Cardiac muscle cell (in vitro differentiated cells and primary cell): ENCODE measurements around the gene NEDD4L. TPM values are rescaled to one million over a fixed set of nuclear protein-coding genes. Genes with fewer than 3 reads are reported as not detected.

Experiments
- DNase-seq, 2 donors: peaks; one replicate each; pipeline versions ENCODE4 v3.0.0 to v3.0.0-alpha.2; 2010 to 2017; ENCODE audit warnings: low read depth in 1 of 2, low spot score in 1 of 2
- H3K27ac ChIP-seq: fragments of 200-600 bp; sonication (generic); 2 replicates; pipeline ENCODE4 v1.5.1; 2016
- H3K27me3 ChIP-seq: fragments of 200-600 bp; sonication (generic); 2 replicates; pipeline ENCODE4 v1.6.0; 2016; ENCODE audit warnings: control low read depth
- H3K36me3 ChIP-seq: fragments of 200-600 bp; sonication (generic); 2 replicates; pipeline ENCODE4 v1.5.1; 2016; ENCODE audit warnings: control low read depth
- H3K4me1 ChIP-seq: fragments of 200-600 bp; sonication (generic); 2 replicates; pipeline ENCODE4 v1.8.1; 2017; ENCODE audit warnings: low read depth, mild to moderate bottlenecking, mixed run types
- H3K4me3 ChIP-seq: fragments of 200-600 bp; sonication (generic); 2 replicates; pipeline ENCODE4 v1.5.1; 2016; ENCODE audit warnings: mild to moderate bottlenecking
- H3K9me3 ChIP-seq: fragments of 200-600 bp; sonication (generic); 2 replicates; pipeline ENCODE4 v1.5.1; 2017; ENCODE audit warnings: low read depth, mild to moderate bottlenecking, control low read depth
- polyA plus RNA-seq: library from polyadenylated mRNA; unstranded; fragments of >200 nt; fragmentation: Nextera tagmentation; extraction: Ambion mirVana; gene quantifications from 2 replicates; pipeline ENCODE4 v1.2.1, GENCODE V29; 2016
- total RNA-seq: library from RNA; depleted of rRNA; stranded (reverse); fragments of >200 nt; gene quantifications from 2 replicates; pipeline ENCODE4 v1.2.3, GENCODE V29; 2016
- TF ChIP-seq, protein P1 (sequence below): IDR thresholded peaks from 2 replicates; pipeline ENCODE4 v1.5.1; 2012; ENCODE audit warnings: low read depth, mild to moderate bottlenecking, low read length

NEDD4L gene
- total and polyA plus RNA-seq, 2 experiments from 2014 or later: 30.8 to 40.5 TPM

DNA sequence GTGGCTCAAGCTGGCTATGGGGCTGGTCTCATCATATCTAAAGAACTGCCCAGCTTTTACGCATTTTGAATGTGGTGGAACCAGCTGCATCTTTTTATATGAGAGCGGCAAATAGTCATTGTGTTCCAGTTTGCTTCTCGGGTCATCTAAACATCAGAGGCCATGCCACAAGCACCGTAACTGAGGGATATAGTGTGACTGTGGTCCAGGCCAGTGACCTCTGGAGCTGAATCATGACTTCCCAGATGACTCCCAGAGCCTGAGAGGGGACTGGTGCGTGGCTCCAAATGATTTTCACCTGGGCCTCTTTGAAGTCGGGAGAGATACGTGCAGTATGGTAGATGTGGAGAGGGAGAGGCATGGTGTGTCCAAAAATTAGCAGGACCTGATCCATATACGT lies 271.0 kb downstream of the NEDD4L start:
- H3K4me1 ChIP-seq: peaks cover 4% of the 10 kb centered on the region
- no peaks in the 10 kb centered on the region for H3K36me3 ChIP-seq
- TF ChIP-seq, protein P1, sequence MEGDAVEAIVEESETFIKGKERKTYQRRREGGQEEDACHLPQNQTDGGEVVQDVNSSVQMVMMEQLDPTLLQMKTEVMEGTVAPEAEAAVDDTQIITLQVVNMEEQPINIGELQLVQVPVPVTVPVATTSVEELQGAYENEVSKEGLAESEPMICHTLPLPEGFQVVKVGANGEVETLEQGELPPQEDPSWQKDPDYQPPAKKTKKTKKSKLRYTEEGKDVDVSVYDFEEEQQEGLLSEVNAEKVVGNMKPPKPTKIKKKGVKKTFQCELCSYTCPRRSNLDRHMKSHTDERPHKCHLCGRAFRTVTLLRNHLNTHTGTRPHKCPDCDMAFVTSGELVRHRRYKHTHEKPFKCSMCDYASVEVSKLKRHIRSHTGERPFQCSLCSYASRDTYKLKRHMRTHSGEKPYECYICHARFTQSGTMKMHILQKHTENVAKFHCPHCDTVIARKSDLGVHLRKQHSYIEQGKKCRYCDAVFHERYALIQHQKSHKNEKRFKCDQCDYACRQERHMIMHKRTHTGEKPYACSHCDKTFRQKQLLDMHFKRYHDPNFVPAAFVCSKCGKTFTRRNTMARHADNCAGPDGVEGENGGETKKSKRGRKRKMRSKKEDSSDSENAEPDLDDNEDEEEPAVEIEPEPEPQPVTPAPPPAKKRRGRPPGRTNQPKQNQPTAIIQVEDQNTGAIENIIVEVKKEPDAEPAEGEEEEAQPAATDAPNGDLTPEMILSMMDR: no peak
- no peaks in the 10 kb centered on the region for H3K9me3 ChIP-seq
- no peak overlapping the region for H3K27ac ChIP-seq
- no peak overlapping the region for H3K4me3 ChIP-seq
- H3K27me3 ChIP-seq: no peaks in the 10 kb centered on the region
- DNase-seq: no peak

DNA sequence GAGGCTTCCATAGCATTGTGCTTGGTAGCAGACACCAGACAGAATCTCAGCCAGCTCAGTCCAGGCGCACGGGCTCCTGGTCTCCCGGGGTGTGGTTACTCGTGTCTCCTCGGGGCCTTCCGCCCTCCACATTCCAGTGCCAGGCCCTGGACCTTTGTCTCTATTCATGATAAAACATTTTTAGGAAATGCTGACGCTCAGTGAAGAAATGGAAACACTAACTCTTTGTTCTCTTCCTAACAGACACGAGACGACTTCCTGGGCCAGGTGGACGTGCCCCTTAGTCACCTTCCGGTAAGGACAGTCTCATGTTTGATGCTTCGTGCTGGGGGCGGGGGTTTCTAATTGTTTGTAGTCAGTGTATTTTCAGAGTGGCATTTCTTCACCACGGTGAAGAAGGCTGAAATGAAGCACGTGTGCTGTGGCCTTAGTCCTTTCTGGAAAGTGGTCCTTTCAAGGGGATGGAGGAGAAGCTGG lies 271.8 kb downstream of the NEDD4L start:
- Histone ChIP-seq H3K27me3 (no peaks in the 10 kb centered on the region), H3K36me3 (no peaks in the 10 kb centered on the region), H3K4me1 (peaks cover 4% of the 10 kb centered on the region), H3K27ac (no peak overlapping the region), H3K9me3 (no peaks in the 10 kb centered on the region), H3K4me3 (no peak overlapping the region)
- peak in 1 of 2 donors; percentile 10 for DNase-seq
- TF ChIP-seq, protein P1: no peak

DNA sequence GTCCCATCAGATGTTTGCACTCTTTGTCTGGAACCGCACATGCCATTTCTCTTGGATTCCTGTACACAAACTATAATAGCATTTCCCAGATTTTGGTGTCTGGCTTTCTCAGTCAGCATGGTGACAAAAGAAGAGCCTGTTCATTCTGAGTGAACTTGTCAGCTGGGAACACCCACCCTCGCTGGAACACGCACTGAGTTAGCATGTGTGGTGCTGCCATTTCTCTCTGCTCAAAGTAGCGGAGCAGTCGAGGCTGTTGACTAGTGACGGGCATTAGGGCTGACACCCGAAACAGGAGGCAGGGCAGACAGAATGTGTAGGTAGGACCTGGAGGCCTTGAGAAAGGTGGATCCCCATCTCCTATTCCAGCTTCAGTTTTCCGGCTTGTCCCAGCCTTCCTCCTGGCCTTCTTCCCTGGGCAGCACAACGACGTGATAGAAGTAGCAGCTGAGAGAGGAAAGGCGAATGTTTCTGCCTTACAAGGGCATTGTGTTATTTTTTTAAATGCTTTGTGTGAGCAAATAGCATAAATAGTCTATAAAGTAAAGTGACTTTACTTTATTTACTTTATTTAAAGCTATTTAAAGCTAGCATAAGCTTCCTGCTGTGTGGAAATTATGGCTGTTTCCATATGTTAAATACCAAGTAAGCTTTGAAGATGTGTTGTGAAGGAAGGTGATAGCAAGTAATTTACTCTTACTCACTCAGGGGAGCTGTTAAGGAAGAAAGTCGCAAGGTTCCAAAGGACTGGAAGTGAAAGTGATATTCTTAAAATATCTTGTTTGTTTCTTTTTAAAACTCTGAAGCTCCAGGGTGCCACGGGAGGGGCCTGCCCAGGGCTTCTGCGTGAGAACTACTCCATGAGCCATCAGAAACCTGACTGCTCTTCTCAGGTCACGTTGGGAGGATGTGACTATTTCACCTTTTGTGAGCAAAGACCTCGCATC lies 272.6 kb downstream of the NEDD4L start:
- no peak for DNase-seq
- Histone ChIP-seq H3K9me3 (no peaks in the 10 kb centered on the region), H3K36me3 (no peaks in the 10 kb centered on the region), H3K27ac (no peak overlapping the region), H3K4me1 (peaks cover 4% of the 10 kb centered on the region), H3K27me3 (no peaks in the 10 kb centered on the region), H3K4me3 (no peak overlapping the region)
- TF ChIP-seq, protein P1: no peak

DNA sequence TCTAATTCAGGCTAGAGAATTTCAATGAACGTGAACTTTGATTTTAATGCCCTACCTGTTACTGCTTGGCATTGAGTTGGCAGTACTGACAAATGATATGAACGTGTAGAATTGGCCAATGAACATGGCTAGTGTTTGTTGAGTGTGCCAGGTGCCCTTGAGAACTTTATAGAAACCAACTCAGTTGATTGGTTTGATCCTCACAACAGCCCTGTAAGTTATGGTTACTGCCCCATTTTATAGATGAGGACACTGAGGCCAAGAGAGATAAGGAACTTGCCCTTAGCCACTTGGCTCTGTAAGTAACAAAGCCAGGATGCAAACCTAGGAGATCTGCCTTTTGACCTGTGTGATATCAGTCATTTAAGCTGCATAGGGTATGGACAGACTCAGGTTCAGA lies 275.7 kb downstream of the NEDD4L start:
- TF ChIP-seq, protein P1: no peak
- Histone ChIP-seq H3K4me1 (peaks cover 4% of the 10 kb centered on the region), H3K4me3 (no peak overlapping the region), H3K27me3 (no peaks in the 10 kb centered on the region), H3K27ac (no peak overlapping the region), H3K9me3 (no peaks in the 10 kb centered on the region), H3K36me3 (no peaks in the 10 kb centered on the region)
- DNase-seq: no peak

- Histone ChIP-seq H3K27ac (no peak overlapping the region), H3K36me3 (peaks cover 4% of the 10 kb centered on the region), H3K27me3 (no peaks in the 10 kb centered on the region), H3K4me3 (no peak overlapping the region), H3K4me1 (peaks cover 4% of the 10 kb centered on the region), H3K9me3 (no peaks in the 10 kb centered on the region)
- DNase-seq: no peak
- TF ChIP-seq, protein P1: no peak
Observed at GRCh38 chr18:58320907-58321561, 277.0 kb downstream of the NEDD4L start.
